ENCODE measurements around the gene NLRP5.

DNA sequence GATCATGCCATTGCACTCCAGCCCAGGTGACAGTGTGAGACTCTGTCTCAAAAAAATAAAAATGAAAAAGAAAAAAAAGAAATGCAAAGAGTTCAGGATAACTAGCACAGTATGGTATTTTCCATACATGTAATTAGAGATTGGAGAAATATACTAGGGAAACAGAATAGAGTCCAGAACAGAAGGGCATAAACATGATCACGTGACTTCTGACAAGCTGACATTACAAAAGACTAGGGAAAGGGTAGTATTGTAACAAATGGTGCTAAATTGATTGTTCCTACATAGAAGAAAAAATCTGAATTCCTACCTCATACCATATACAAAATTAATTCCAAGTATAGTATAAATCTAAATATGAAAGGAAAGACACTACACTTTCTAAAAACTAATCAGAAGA lies 1.3 kb upstream of the NLRP5 start:
- TF ChIP-seq, protein P1, sequence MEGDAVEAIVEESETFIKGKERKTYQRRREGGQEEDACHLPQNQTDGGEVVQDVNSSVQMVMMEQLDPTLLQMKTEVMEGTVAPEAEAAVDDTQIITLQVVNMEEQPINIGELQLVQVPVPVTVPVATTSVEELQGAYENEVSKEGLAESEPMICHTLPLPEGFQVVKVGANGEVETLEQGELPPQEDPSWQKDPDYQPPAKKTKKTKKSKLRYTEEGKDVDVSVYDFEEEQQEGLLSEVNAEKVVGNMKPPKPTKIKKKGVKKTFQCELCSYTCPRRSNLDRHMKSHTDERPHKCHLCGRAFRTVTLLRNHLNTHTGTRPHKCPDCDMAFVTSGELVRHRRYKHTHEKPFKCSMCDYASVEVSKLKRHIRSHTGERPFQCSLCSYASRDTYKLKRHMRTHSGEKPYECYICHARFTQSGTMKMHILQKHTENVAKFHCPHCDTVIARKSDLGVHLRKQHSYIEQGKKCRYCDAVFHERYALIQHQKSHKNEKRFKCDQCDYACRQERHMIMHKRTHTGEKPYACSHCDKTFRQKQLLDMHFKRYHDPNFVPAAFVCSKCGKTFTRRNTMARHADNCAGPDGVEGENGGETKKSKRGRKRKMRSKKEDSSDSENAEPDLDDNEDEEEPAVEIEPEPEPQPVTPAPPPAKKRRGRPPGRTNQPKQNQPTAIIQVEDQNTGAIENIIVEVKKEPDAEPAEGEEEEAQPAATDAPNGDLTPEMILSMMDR (conservative IDR thresholded peaks at IDR 0.05; ENCODE audit: low read depth, low read length) = no peak
- no peak for TF ChIP-seq EZH2 (IDR thresholded peaks at IDR 0.05; ENCODE audit: low read length, unreplicated experiment)
- no peak for TF ChIP-seq EZH2phosphoT487 (IDR thresholded peaks at IDR 0.05; ENCODE audit: borderline replicate concordance, low read length)
